WTC11 (cell line): ENCODE data around the gene MAP7D1.

ENCODE experiments used
- ATF6 ChIP-seq: sonication (generic); formaldehyde crosslinking; IDR thresholded peaks from 2 replicates; pipeline ENCODE4 v1.8.1; 2023; ENCODE audit warnings: mild to moderate bottlenecking, missing genetic modification reagents
- JUN ChIP-seq: sonication (generic); formaldehyde crosslinking; IDR thresholded peaks from 2 replicates; pipeline ENCODE4 v1.8.0; 2023; ENCODE audit warnings: mild to moderate bottlenecking, missing genetic modification reagents
- ZNF425 ChIP-seq: fragments of 250-450 bp; sonication (Bioruptor Pico); conservative IDR thresholded peaks from 2 replicates; pipeline ENCODE4 v1.9.0; 2021; ENCODE audit warnings: mild to moderate bottlenecking

GRCh38 chr1:36134031-36134430 lies 21.9 kb upstream of the MAP7D1 start:
- no peak for TF ChIP-seq JUN (CRISPR knock-in tag)
- TF ChIP-seq ATF6 (CRISPR knock-in tag), result no peak
- TF ChIP-seq ZNF425, result no peak
